A549 (cell line): ENCODE results near the gene PKN2. TPM values are rescaled to one million over a fixed set of nuclear protein-coding genes. Genes with fewer than 3 reads are reported as not detected.
"Not testable (repeated sequence)": the region's sequence is repeated elsewhere in the genome, so short reads cannot be mapped to it uniquely, and the experiment has no call there.

Experiments used
- ATAC-seq, 2 experiments: fragments of 200-7000 bp in 1 of 2; fragments of >200 bp in 1 of 2; cut with Nextera tagmentation in 1 of 2; cut with Tn5 transposase in 1 of 2; 3 replicates each; pipeline versions ENCODE4 v1.8.0 to v1.9.1; 2018 to 2020; ENCODE audit warnings: mild to moderate bottlenecking in 1 of 2, moderate library complexity in 1 of 2
- CTCF ChIA-PET: fragments of 300-600 bp; sonication (Branson Sonifier 250); formaldehyde crosslinking; extraction: SDS; loops from one replicate; lab custom pipeline; 2021; ENCODE audit warnings: antibody characterized with exemption, inconsistent platforms; lab: Yijun Ruan, JAX
- POLR2A ChIA-PET: fragments of 350-600 bp; formaldehyde crosslinking; extraction: SDS; loops from one replicate; lab custom pipeline; 2021; ENCODE audit warnings: antibody characterized with exemption, inconsistent platforms; lab: Yijun Ruan, JAX
- DNase-seq, 2 experiments: peaks; one replicate each; pipeline versions ENCODE4 v3.0.0 to v3.0.0-alpha.2; 2011 to 2016; ENCODE audit warnings: low read depth in 1 of 2, low spot score in 1 of 2
- FAIRE-seq: peaks from 2 replicates; lab custom pipeline; 2011; peaks lifted over from hg19 to GRCh38; lab: Jason Lieb, UNC
- H3K27ac ChIP-seq, 2 experiments: fragments of >200 bp; sonication (Bioruptor Twin); formaldehyde crosslinking; 3 replicates each; pipeline ENCODE4 v1.5.1; 2016 to 2017
- H3K4me1 ChIP-seq: fragments of >200 bp; sonication (Bioruptor Twin); formaldehyde crosslinking; 3 replicates; pipeline ENCODE4 v1.6.1; 2016
- H3K4me2 ChIP-seq: fragments of >200 bp; sonication (Bioruptor Twin); formaldehyde crosslinking; 3 replicates; pipeline ENCODE4 v1.6.1; 2016
- H3K4me3 ChIP-seq: fragments of >200 bp; sonication (Bioruptor Twin); formaldehyde crosslinking; 3 replicates; pipeline ENCODE4 v1.5.1; 2016
- H3K9me3 ChIP-seq: fragments of >200 bp; sonication (Bioruptor Twin); formaldehyde crosslinking; 3 replicates; pipeline ENCODE4 v1.6.1; 2016
- CBX8 ChIP-seq: fragments of 200-600 bp; sonication (generic); IDR thresholded peaks from 2 replicates; pipeline ENCODE4 v1.6.1; 2016
- CTCF ChIP-seq: fragments of >200 bp; sonication (Bioruptor Twin); formaldehyde crosslinking; IDR thresholded peaks from 3 replicates; pipeline ENCODE4 v1.5.1; 2016
- ESRRA ChIP-seq: fragments of 150-350 bp; IDR thresholded peaks from 2 replicates; pipeline ENCODE4 v1.6.1; 2014; ENCODE audit warnings: mild to moderate bottlenecking, low read length, borderline replicate concordance
- FOXS1 ChIP-seq: fragments of 250-450 bp; sonication (Bioruptor Pico); IDR thresholded peaks from 2 replicates; pipeline ENCODE4 v1.5.0; 2020; ENCODE audit warnings: mild to moderate bottlenecking, moderate library complexity
- HMGXB4 ChIP-seq: fragments of 250-450 bp; sonication (Bioruptor Pico); IDR thresholded peaks from 2 replicates; pipeline ENCODE4 v1.5.0; 2021; ENCODE audit warnings: mild to moderate bottlenecking, moderate library complexity, borderline replicate concordance
- HOXB5 ChIP-seq: fragments of 250-450 bp; sonication (Bioruptor Pico); IDR thresholded peaks from 2 replicates; pipeline ENCODE4 v1.5.0; 2020; ENCODE audit warnings: mild to moderate bottlenecking, moderate library complexity
- KDM1A ChIP-seq: fragments of 200-600 bp; sonication (generic); IDR thresholded peaks from 2 replicates; pipeline ENCODE4 v1.6.1; 2016; ENCODE audit warnings: low read depth, mild to moderate bottlenecking
- MAZ ChIP-seq: fragments of 150-350 bp; IDR thresholded peaks from 2 replicates; pipeline ENCODE4 v1.6.1; 2014; ENCODE audit warnings: antibody characterized with exemption, low read depth, low read length, borderline replicate concordance
- NFE2L2 ChIP-seq: fragments of 150-350 bp; conservative IDR thresholded peaks from 2 replicates; pipeline ENCODE4 v1.6.1; 2014; ENCODE audit warnings: low read length
- PBX3 ChIP-seq: IDR thresholded peaks from 2 replicates; pipeline ENCODE4 v1.6.1; 2012
- RNF2 ChIP-seq: fragments of 200-600 bp; sonication (generic); IDR thresholded peaks from 2 replicates; pipeline ENCODE4 v1.6.1; 2016; ENCODE audit warnings: low read depth, mild to moderate bottlenecking, antibody characterized with exemption, moderate library complexity, borderline replicate concordance
- SMC3 ChIP-seq: fragments of >200 bp; sonication (Bioruptor Twin); formaldehyde crosslinking; IDR thresholded peaks from 3 replicates; pipeline ENCODE4 v1.6.1; 2018; ENCODE audit warnings: inconsistent platforms
- ZSCAN20 ChIP-seq: fragments of 250-450 bp; sonication (Bioruptor Pico); IDR thresholded peaks from 2 replicates; pipeline ENCODE4 v1.8.0; 2022; ENCODE audit warnings: mild to moderate bottlenecking, moderate library complexity
- WGBS: methylation state at CpG from one replicate; pipeline ENCODE4 v1.1.6; 2017; ENCODE audit errors: missing lambda C conversion rate; 5-methylcytosine and 5-hydroxymethylcytosine counted together
- polyA plus RNA-seq, 4 experiments: library from polyadenylated mRNA; depleted of rRNA in 3 of 4; stranded (reverse); fragments of >200 nt; fragmentation: RNase III in 1 of 4; extraction: RNeasy Plus Mini Kit Qiagen cat#74134 plus additional on column Dnase treatment in 1 of 4; gene quantifications; 2 replicates in 3 of 4; 3 replicates in 1 of 4; pipeline ENCODE4 v1.2.3, GENCODE V29; 2011 to 2017
- TF ChIP-seq, protein P1 (sequence below): fragments of 250-450 bp; sonication (Bioruptor Pico); IDR thresholded peaks from 2 replicates; pipeline ENCODE4 v1.5.0; 2020; ENCODE audit warnings: low read depth, mild to moderate bottlenecking, moderate library complexity
- TF ChIP-seq, protein P2 (sequence below): fragments of 150-350 bp; IDR thresholded peaks from 2 replicates; pipeline ENCODE4 v1.6.1; 2014; ENCODE audit warnings: low read depth, mild to moderate bottlenecking, low read length
- TF ChIP-seq, protein P3 (sequence below): fragments of 200-600 bp; sonication (generic); IDR thresholded peaks from 2 replicates; pipeline ENCODE4 v1.6.1; 2016; ENCODE audit warnings: antibody characterized with exemption, mild to moderate bottlenecking, moderate library complexity

The PKN2 gene
- polyA plus RNA-seq, 2 of the 4 experiments (the other 2 are of a cell fraction), result 14.4 to 39.6 TPM

GRCh38 chr1:88813471-88813870 is 129.4 kb downstream of the PKN2 start:
- CTCF ChIA-PET, result no interaction called here
- no peak for FAIRE-seq
- WGBS, result 100% methylated on average over 1 of the region's 1 CpG

GRCh38 chr1:88819642-88820041 is 135.6 kb downstream of the PKN2 start:
- H3K4me1 ChIP-seq, FAIRE-seq, H3K27ac ChIP-seq, CTCF ChIA-PET, ATAC-seq, H3K4me3 ChIP-seq, POLR2A ChIA-PET, DNase-seq, H3K9me3 ChIP-seq, H3K4me2 ChIP-seq: not testable (repeated sequence)
- 94% methylated on average over 1 of the region's 3 CpGs for WGBS

More at GRCh38 chr1:88813471-88813870, 129.4 kb downstream of the PKN2 start:
- no peaks in the 10 kb centered on the region for H3K9me3 ChIP-seq
- H3K27ac ChIP-seq, result no peak overlapping the region
- no peak overlapping the region for H3K4me3 ChIP-seq
- ATAC-seq (no peak), DNase-seq (no peak)
- no peaks in the 10 kb centered on the region for H3K4me1 ChIP-seq
- TF ChIP-seq FOXS1 (CRISPR knock-in tag) (no peak), HMGXB4 (CRISPR knock-in tag) (no peak), RNF2 (no peak), CTCF (no peak), SMC3 (no peak), ZSCAN20 (no peak), PBX3 (no peak), KDM1A (no peak), MAZ (no peak), ESRRA (no peak), HOXB5 (CRISPR knock-in tag) (no peak), NFE2L2 (no peak), CBX8 (no peak)
- TF ChIP-seq, protein P1, sequence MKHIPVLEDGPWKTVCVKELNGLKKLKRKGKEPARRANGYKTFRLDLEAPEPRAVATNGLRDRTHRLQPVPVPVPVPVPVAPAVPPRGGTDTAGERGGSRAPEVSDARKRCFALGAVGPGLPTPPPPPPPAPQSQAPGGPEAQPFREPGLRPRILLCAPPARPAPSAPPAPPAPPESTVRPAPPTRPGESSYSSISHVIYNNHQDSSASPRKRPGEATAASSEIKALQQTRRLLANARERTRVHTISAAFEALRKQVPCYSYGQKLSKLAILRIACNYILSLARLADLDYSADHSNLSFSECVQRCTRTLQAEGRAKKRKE (CRISPR knock-in tag), result no peak
- TF ChIP-seq, protein P2, sequence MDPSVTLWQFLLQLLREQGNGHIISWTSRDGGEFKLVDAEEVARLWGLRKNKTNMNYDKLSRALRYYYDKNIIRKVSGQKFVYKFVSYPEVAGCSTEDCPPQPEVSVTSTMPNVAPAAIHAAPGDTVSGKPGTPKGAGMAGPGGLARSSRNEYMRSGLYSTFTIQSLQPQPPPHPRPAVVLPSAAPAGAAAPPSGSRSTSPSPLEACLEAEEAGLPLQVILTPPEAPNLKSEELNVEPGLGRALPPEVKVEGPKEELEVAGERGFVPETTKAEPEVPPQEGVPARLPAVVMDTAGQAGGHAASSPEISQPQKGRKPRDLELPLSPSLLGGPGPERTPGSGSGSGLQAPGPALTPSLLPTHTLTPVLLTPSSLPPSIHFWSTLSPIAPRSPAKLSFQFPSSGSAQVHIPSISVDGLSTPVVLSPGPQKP, result no peak
- TF ChIP-seq, protein P3, sequence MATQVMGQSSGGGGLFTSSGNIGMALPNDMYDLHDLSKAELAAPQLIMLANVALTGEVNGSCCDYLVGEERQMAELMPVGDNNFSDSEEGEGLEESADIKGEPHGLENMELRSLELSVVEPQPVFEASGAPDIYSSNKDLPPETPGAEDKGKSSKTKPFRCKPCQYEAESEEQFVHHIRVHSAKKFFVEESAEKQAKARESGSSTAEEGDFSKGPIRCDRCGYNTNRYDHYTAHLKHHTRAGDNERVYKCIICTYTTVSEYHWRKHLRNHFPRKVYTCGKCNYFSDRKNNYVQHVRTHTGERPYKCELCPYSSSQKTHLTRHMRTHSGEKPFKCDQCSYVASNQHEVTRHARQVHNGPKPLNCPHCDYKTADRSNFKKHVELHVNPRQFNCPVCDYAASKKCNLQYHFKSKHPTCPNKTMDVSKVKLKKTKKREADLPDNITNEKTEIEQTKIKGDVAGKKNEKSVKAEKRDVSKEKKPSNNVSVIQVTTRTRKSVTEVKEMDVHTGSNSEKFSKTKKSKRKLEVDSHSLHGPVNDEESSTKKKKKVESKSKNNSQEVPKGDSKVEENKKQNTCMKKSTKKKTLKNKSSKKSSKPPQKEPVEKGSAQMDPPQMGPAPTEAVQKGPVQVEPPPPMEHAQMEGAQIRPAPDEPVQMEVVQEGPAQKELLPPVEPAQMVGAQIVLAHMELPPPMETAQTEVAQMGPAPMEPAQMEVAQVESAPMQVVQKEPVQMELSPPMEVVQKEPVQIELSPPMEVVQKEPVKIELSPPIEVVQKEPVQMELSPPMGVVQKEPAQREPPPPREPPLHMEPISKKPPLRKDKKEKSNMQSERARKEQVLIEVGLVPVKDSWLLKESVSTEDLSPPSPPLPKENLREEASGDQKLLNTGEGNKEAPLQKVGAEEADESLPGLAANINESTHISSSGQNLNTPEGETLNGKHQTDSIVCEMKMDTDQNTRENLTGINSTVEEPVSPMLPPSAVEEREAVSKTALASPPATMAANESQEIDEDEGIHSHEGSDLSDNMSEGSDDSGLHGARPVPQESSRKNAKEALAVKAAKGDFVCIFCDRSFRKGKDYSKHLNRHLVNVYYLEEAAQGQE, result no peak
- POLR2A ChIA-PET, result no interaction called here
- H3K4me2 ChIP-seq, result no peak overlapping the region
